Measurements from ENCODE around the gene FGD4.

Gene FGD4

GRCh38 chr12:32546272-32546671 lies 146.9 kb downstream of the FGD4 start:
- TF ChIP-seq PKNOX1 (IDR thresholded peaks at IDR 0.05): no peak
- no peak for TF ChIP-seq SUZ12 (IDR thresholded peaks at IDR 0.05)
- TF ChIP-seq ARNT (IDR thresholded peaks at IDR 0.05): no peak
- TF ChIP-seq NFRKB (IDR thresholded peaks at IDR 0.05): no peak
- TF ChIP-seq L3MBTL2 (conservative IDR thresholded peaks at IDR 0.05): no peak
- no peak for TF ChIP-seq HDGF (IDR thresholded peaks at IDR 0.05; ENCODE audit: borderline replicate concordance)
- TF ChIP-seq BHLHE40 (IDR thresholded peaks at IDR 0.05; ENCODE audit: borderline replicate concordance): no peak
- TF ChIP-seq ZNF384 (IDR thresholded peaks at IDR 0.05): no peak
- no peak for TF ChIP-seq ELF4 (IDR thresholded peaks at IDR 0.05)
- TF ChIP-seq FOXK2 (IDR thresholded peaks at IDR 0.05): no peak
- no peak for TF ChIP-seq CTBP1 (IDR thresholded peaks at IDR 0.05; ENCODE audit: borderline replicate concordance)
- no peak for TF ChIP-seq FOXM1 (IDR thresholded peaks at IDR 0.05; ENCODE audit: borderline replicate concordance)
- DNase-seq (ENCODE audit: extremely low spot score): no peak
- CTCF ChIA-PET: no interaction called here
- POLR2A ChIA-PET: no interaction called here

GRCh38 chr12:32548691-32549281 lies 149.4 kb downstream of the FGD4 start:
- TF ChIP-seq TARDBP (IDR thresholded peaks at IDR 0.05) (no peak), ARNT (IDR thresholded peaks at IDR 0.05) (no peak), SUZ12 (IDR thresholded peaks at IDR 0.05) (no peak), FOXA1 (IDR thresholded peaks at IDR 0.05) (no peak), ELF4 (IDR thresholded peaks at IDR 0.05) (no peak), CTBP1 (IDR thresholded peaks at IDR 0.05; ENCODE audit: borderline replicate concordance) (no peak), PKNOX1 (IDR thresholded peaks at IDR 0.05) (no peak), BHLHE40 (IDR thresholded peaks at IDR 0.05; ENCODE audit: borderline replicate concordance) (no peak), L3MBTL2 (conservative IDR thresholded peaks at IDR 0.05) (no peak), SP1 (IDR thresholded peaks at IDR 0.05) (no peak)
- no peak for DNase-seq (ENCODE audit: extremely low spot score)
- POLR2A ChIA-PET: no interaction called here

GRCh38 chr12:32549675-32550079 lies 150.3 kb downstream of the FGD4 start:
- ChIA-PET POLR2A (no interaction called here), CTCF (no interaction called here)
- DNase-seq (ENCODE audit: extremely low spot score): no peak
- TF ChIP-seq ARNT (IDR thresholded peaks at IDR 0.05): no peak
- no peak for TF ChIP-seq CTBP1 (IDR thresholded peaks at IDR 0.05; ENCODE audit: borderline replicate concordance)
- TF ChIP-seq LEF1 (IDR thresholded peaks at IDR 0.05; ENCODE audit: borderline replicate concordance): no peak
- TF ChIP-seq HDGF (IDR thresholded peaks at IDR 0.05; ENCODE audit: borderline replicate concordance): no peak
- TF ChIP-seq TARDBP (IDR thresholded peaks at IDR 0.05): no peak
- no peak for TF ChIP-seq FOXK2 (IDR thresholded peaks at IDR 0.05)
- no peak for TF ChIP-seq BHLHE40 (IDR thresholded peaks at IDR 0.05; ENCODE audit: borderline replicate concordance)
- no peak for TF ChIP-seq ZNF384 (IDR thresholded peaks at IDR 0.05)
- no peak for TF ChIP-seq L3MBTL2 (conservative IDR thresholded peaks at IDR 0.05)
- TF ChIP-seq PKNOX1 (IDR thresholded peaks at IDR 0.05): no peak

More at GRCh38 chr12:32548691-32549281, 149.4 kb downstream of the FGD4 start:
- CTCF ChIA-PET: no interaction called here

GRCh38 chr12:32551058-32551457 lies 151.7 kb downstream of the FGD4 start:
- TF ChIP-seq CTBP1 (IDR thresholded peaks at IDR 0.05; ENCODE audit: borderline replicate concordance): no peak
- no peak for TF ChIP-seq HDGF (IDR thresholded peaks at IDR 0.05; ENCODE audit: borderline replicate concordance)
- no peak for TF ChIP-seq FOXA1 (IDR thresholded peaks at IDR 0.05)
- TF ChIP-seq SUZ12 (IDR thresholded peaks at IDR 0.05): no peak
- no peak for TF ChIP-seq ELF4 (IDR thresholded peaks at IDR 0.05)
- TF ChIP-seq SP1 (IDR thresholded peaks at IDR 0.05): no peak
- TF ChIP-seq BHLHE40 (IDR thresholded peaks at IDR 0.05; ENCODE audit: borderline replicate concordance): no peak
- TF ChIP-seq PKNOX1 (IDR thresholded peaks at IDR 0.05): no peak
- TF ChIP-seq ZNF384 (IDR thresholded peaks at IDR 0.05): no peak
- TF ChIP-seq LEF1 (IDR thresholded peaks at IDR 0.05; ENCODE audit: borderline replicate concordance): no peak
- no peak for TF ChIP-seq NFRKB (IDR thresholded peaks at IDR 0.05)
- no peak for TF ChIP-seq L3MBTL2 (conservative IDR thresholded peaks at IDR 0.05)
- TF ChIP-seq ARNT (IDR thresholded peaks at IDR 0.05): no peak
- no peak for TF ChIP-seq TARDBP (IDR thresholded peaks at IDR 0.05)
- TF ChIP-seq FOXM1 (IDR thresholded peaks at IDR 0.05; ENCODE audit: borderline replicate concordance): no peak
- TF ChIP-seq FOXK2 (IDR thresholded peaks at IDR 0.05): no peak
- DNase-seq (ENCODE audit: extremely low spot score): no peak
- ChIA-PET POLR2A (no interaction called here), CTCF (no interaction called here)

- POLR2A ChIA-PET: no interaction called here
- TF ChIP-seq ARNT (IDR thresholded peaks at IDR 0.05) (no peak), LEF1 (IDR thresholded peaks at IDR 0.05; ENCODE audit: borderline replicate concordance) (no peak), ELF4 (IDR thresholded peaks at IDR 0.05) (no peak), ZNF384 (IDR thresholded peaks at IDR 0.05) (no peak), L3MBTL2 (conservative IDR thresholded peaks at IDR 0.05) (no peak), BHLHE40 (IDR thresholded peaks at IDR 0.05; ENCODE audit: borderline replicate concordance) (no peak)
- no peak for DNase-seq (ENCODE audit: extremely low spot score)
- CTCF ChIA-PET: no interaction called here
Observed at GRCh38 chr12:32558903-32559302, 159.5 kb downstream of the FGD4 start.

GRCh38 chr12:32559434-32559833 lies 160.1 kb downstream of the FGD4 start:
- ChIA-PET CTCF (no interaction called here), POLR2A (no interaction called here)
- DNase-seq (ENCODE audit: extremely low spot score): no peak
- TF ChIP-seq TARDBP (IDR thresholded peaks at IDR 0.05) (no peak), NFRKB (IDR thresholded peaks at IDR 0.05) (no peak), BHLHE40 (IDR thresholded peaks at IDR 0.05; ENCODE audit: borderline replicate concordance) (no peak), LEF1 (IDR thresholded peaks at IDR 0.05; ENCODE audit: borderline replicate concordance) (no peak), HDGF (IDR thresholded peaks at IDR 0.05; ENCODE audit: borderline replicate concordance) (no peak), PKNOX1 (IDR thresholded peaks at IDR 0.05) (no peak), SP1 (IDR thresholded peaks at IDR 0.05) (no peak), CTBP1 (IDR thresholded peaks at IDR 0.05; ENCODE audit: borderline replicate concordance) (no peak), L3MBTL2 (conservative IDR thresholded peaks at IDR 0.05) (no peak)

All from HEK293T (cell line).